ENCODE measurements around the gene JAKMIP2.

DNA sequence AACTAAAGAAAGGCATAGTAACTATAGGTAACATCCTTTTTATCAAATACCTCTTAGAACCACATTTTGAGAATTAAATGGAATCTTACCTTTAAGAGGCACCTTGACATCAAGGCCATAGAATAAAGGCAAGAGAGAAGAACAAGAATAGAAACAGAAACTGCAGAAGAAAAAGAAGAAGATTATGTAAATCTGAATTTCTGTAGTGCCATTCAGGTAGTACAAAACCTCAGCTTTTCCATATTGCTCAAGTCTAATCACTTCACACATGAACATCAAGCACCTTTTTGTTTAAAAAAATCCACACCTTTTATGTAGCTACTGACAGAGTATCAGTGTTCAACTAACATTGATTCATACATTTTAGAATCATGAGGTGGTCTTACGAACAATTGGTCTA is 180.9 kb downstream of the JAKMIP2 start:
- TF ChIP-seq POLR2A (IDR thresholded peaks at IDR 0.05) (no peak), EP300 (IDR thresholded peaks at IDR 0.05) (no peak)
- TF ChIP-seq, protein P1, sequence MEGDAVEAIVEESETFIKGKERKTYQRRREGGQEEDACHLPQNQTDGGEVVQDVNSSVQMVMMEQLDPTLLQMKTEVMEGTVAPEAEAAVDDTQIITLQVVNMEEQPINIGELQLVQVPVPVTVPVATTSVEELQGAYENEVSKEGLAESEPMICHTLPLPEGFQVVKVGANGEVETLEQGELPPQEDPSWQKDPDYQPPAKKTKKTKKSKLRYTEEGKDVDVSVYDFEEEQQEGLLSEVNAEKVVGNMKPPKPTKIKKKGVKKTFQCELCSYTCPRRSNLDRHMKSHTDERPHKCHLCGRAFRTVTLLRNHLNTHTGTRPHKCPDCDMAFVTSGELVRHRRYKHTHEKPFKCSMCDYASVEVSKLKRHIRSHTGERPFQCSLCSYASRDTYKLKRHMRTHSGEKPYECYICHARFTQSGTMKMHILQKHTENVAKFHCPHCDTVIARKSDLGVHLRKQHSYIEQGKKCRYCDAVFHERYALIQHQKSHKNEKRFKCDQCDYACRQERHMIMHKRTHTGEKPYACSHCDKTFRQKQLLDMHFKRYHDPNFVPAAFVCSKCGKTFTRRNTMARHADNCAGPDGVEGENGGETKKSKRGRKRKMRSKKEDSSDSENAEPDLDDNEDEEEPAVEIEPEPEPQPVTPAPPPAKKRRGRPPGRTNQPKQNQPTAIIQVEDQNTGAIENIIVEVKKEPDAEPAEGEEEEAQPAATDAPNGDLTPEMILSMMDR (IDR thresholded peaks at IDR 0.05): no peak

All from ovary (tissue), 3 donors.